ENCODE measurements around the gene RALGDS. TPM values are rescaled to one million over a fixed set of nuclear protein-coding genes. Genes with fewer than 3 reads are reported as not detected.

RALGDS gene
- polyA plus RNA-seq, 6 donors from 2014 or later, result 5.5 to 17.5 (median 8.7) TPM

- Mint-ChIP-seq H3K4me1 (peaks cover 44 to 57% (median 48%) of the 10 kb centered on the region in 3 donors), H3K27ac (peak overlapping the region in 3 of 6 donors; percentile 38 to 98 (median 47)), H3K27me3 (no peaks in the 10 kb centered on the region), H3K4me3 (peak overlapping the region in 1 of 8 donors; percentile 30), H3K9me3 (no peaks in the 10 kb centered on the region), H3K36me3 (no peaks in the 10 kb centered on the region)
- no peak for ATAC-seq (ENCODE audit: low read depth in 2 of 2)
- DNase-seq, result no peak
Measured at GRCh38 chr9:133117271-133118178, 3.5 kb downstream of the RALGDS start.

GRCh38 chr9:133116346-133117231 lies 4.5 kb downstream of the RALGDS start:
- H3K27me3 Mint-ChIP-seq, result no peaks in the 10 kb centered on the region
- H3K4me3 Mint-ChIP-seq, result no peak overlapping the region
- ATAC-seq (ENCODE audit: low read depth in 2 of 2), result no peak
- H3K4me1 Mint-ChIP-seq, result peaks cover 44 to 55% (median 49%) of the 10 kb centered on the region in 3 donors
- no peak for DNase-seq
- H3K27ac Mint-ChIP-seq, result peak overlapping the region in 1 of 6 donors; percentile 98
- H3K9me3 Mint-ChIP-seq, result no peaks in the 10 kb centered on the region
- no peaks in the 10 kb centered on the region for H3K36me3 Mint-ChIP-seq

- Mint-ChIP-seq H3K4me1 (peaks cover 41 to 56% (median 49%) of the 10 kb centered on the region in 3 donors), H3K9me3 (no peaks in the 10 kb centered on the region), H3K4me3 (peak overlapping the region in 1 of 8 donors; percentile 29), H3K36me3 (no peaks in the 10 kb centered on the region), H3K27me3 (no peaks in the 10 kb centered on the region), H3K27ac (peak overlapping the region in 2 of 6 donors; percentile 27 to 98)
- ATAC-seq (ENCODE audit: low read depth in 2 of 2), result peak in 1 of 2 donors; percentile 7
- DNase-seq, result no peak
Measured at GRCh38 chr9:133115604-133116345, 5.3 kb downstream of the RALGDS start.

GRCh38 chr9:133114886-133115603 lies 6.0 kb downstream of the RALGDS start:
- DNase-seq (peak; percentile 37), ATAC-seq (ENCODE audit: low read depth in 2 of 2) (peak in 1 of 2 donors; percentile 2)
- H3K27ac Mint-ChIP-seq, result peak overlapping the region in 5 of 6 donors; percentile 44 to 98 (median 95)
- H3K4me1 Mint-ChIP-seq, result peaks cover 41 to 51% (median 49%) of the 10 kb centered on the region in 3 donors
- no peaks in the 10 kb centered on the region for H3K36me3 Mint-ChIP-seq
- H3K27me3 Mint-ChIP-seq, result no peaks in the 10 kb centered on the region
- H3K4me3 Mint-ChIP-seq, result peak overlapping the region in 3 of 8 donors; percentile 12 to 47 (median 42)
- H3K9me3 Mint-ChIP-seq, result no peaks in the 10 kb centered on the region

- peak; percentile 35 for DNase-seq
- peak; percentile 2 to 5 for ATAC-seq (ENCODE audit: low read depth in 2 of 2)
Measured at GRCh38 chr9:133113949-133114885, 6.8 kb downstream of the RALGDS start.

GRCh38 chr9:133113163-133113948 lies 7.7 kb downstream of the RALGDS start:
- Mint-ChIP-seq H3K27me3 (no peaks in the 10 kb centered on the region), H3K4me1 (peaks cover 34 to 49% (median 45%) of the 10 kb centered on the region in 3 donors), H3K27ac (peak overlapping the region; percentile 94 to 98 (median 96)), H3K9me3 (no peaks in the 10 kb centered on the region), H3K36me3 (no peaks in the 10 kb centered on the region), H3K4me3 (peak overlapping the region in 7 of 8 donors; percentile 21 to 64 (median 57))
- ATAC-seq (ENCODE audit: low read depth in 2 of 2) (no peak), DNase-seq (no peak)

More at GRCh38 chr9:133113949-133114885, 6.8 kb downstream of the RALGDS start:
- Mint-ChIP-seq H3K4me1 (peaks cover 41 to 49% (median 45%) of the 10 kb centered on the region in 3 donors), H3K27me3 (no peaks in the 10 kb centered on the region), H3K9me3 (no peaks in the 10 kb centered on the region), H3K27ac (peak overlapping the region; percentile 85 to 98 (median 96)), H3K4me3 (peak overlapping the region in 7 of 8 donors; percentile 12 to 75 (median 42)), H3K36me3 (no peaks in the 10 kb centered on the region)

GRCh38 chr9:133112663-133113026 lies 8.4 kb downstream of the RALGDS start:
- Mint-ChIP-seq H3K9me3 (no peaks in the 10 kb centered on the region), H3K4me3 (peak overlapping the region; percentile 29 to 61 (median 56)), H3K4me1 (peaks cover 30 to 45% (median 40%) of the 10 kb centered on the region in 3 donors), H3K27ac (peak overlapping the region; percentile 94 to 98 (median 96)), H3K27me3 (no peaks in the 10 kb centered on the region), H3K36me3 (no peaks in the 10 kb centered on the region)
- ATAC-seq (ENCODE audit: low read depth in 2 of 2), result peak; percentile 85 to 87
- peak; percentile 84 for DNase-seq

GRCh38 chr9:133111808-133112662 lies 9.0 kb downstream of the RALGDS start:
- H3K4me1 Mint-ChIP-seq, result peaks cover 27 to 44% (median 40%) of the 10 kb centered on the region in 3 donors
- DNase-seq (no peak), ATAC-seq (ENCODE audit: low read depth in 2 of 2) (no peak)
- H3K9me3 Mint-ChIP-seq, result no peaks in the 10 kb centered on the region
- H3K27me3 Mint-ChIP-seq, result no peaks in the 10 kb centered on the region
- peak overlapping the region; percentile 94 to 98 (median 96) for H3K27ac Mint-ChIP-seq
- H3K36me3 Mint-ChIP-seq, result no peaks in the 10 kb centered on the region
- H3K4me3 Mint-ChIP-seq, result peak overlapping the region in 6 of 8 donors; percentile 35 to 60 (median 56)

- Mint-ChIP-seq H3K4me3 (peak overlapping the region in 1 of 8 donors; percentile 53), H3K9me3 (no peaks in the 10 kb centered on the region), H3K4me1 (peaks cover 26 to 35% (median 34%) of the 10 kb centered on the region in 3 donors), H3K27me3 (no peaks in the 10 kb centered on the region), H3K36me3 (peaks cover 0 to 7% of the 10 kb centered on the region in 2 donors), H3K27ac (peak overlapping the region in 3 of 6 donors; percentile 82 to 98 (median 83))
- DNase-seq (no peak), ATAC-seq (ENCODE audit: low read depth in 2 of 2) (no peak)
Measured at GRCh38 chr9:133109931-133110650, 10.9 kb downstream of the RALGDS start.

Data from naive B cell (primary cell).